Gastroesophageal sphincter (tissue), 4 donors: ENCODE measurements around the gene CTNNA1. TPM values are rescaled to one million over a fixed set of nuclear protein-coding genes. Genes with fewer than 3 reads are reported as not detected.

Source experiments
- ATAC-seq: fragments of 150-250 bp; one replicate; pipeline ENCODE4 v1.9.1; 2016; ENCODE audit warnings: mild to moderate bottlenecking, moderate library complexity
- H3K27ac ChIP-seq, 4 donors: fragments of 200-600 bp; sonication (generic) in 3 of 4; 1 replicate in 3 of 4; 2 replicates in 1 of 4; pipeline ENCODE4 v1.5.1; 2016 to 2019
- H3K27me3 ChIP-seq: fragments of 200-600 bp; sonication (generic); one replicate; pipeline ENCODE4 v1.5.1; 2019
- H3K36me3 ChIP-seq, 2 donors: fragments of 200-600 bp; sonication (generic); one replicate each; pipeline ENCODE4 v1.5.1; 2019; ENCODE audit warnings: control low read depth in 1 of 2
- H3K4me1 ChIP-seq, 3 donors: fragments of 200-600 bp; sonication (generic); 1 replicate in 2 of 3; 2 replicates in 1 of 3; pipeline ENCODE4 v1.5.1; 2016 to 2019; ENCODE audit warnings: control low read depth in 2 of 3
- H3K4me3 ChIP-seq, 2 donors: fragments of 200-600 bp; sonication (generic); one replicate each; pipeline ENCODE4 v1.5.1; 2019; ENCODE audit warnings: mild to moderate bottlenecking in 1 of 2, moderate library complexity in 1 of 2
- H3K9me3 ChIP-seq, 3 donors: fragments of 200-600 bp; sonication (generic); one replicate each; pipeline ENCODE4 v1.5.1; 2017 to 2019; ENCODE audit warnings: control low read depth in 2 of 3
- CTCF ChIP-seq, 4 experiments: fragments of 200-600 bp in 2 of 4; fragments of 450-650 bp in 2 of 4; sonication (generic) in 1 of 4; IDR thresholded peaks; one replicate each; pipeline ENCODE4 v1.5.1; 2017 to 2019; ENCODE audit warnings: antibody characterized with exemption in 4 of 4, mild to moderate bottlenecking in 2 of 4, moderate library complexity in 2 of 4
- EP300 ChIP-seq: sonication (generic); formaldehyde crosslinking; IDR thresholded peaks from one replicate; pipeline ENCODE4 v1.6.1; 2017; ENCODE audit warnings: antibody characterized with exemption, mild to moderate bottlenecking
- POLR2A ChIP-seq, 2 donors: fragments of 450-650 bp; IDR thresholded peaks; one replicate each; pipeline ENCODE4 v1.6.1; 2017; ENCODE audit warnings: antibody characterized with exemption in 2 of 2, mild to moderate bottlenecking in 2 of 2, moderate library complexity in 1 of 2
- POLR2AphosphoS5 ChIP-seq: sonication (generic); formaldehyde crosslinking; IDR thresholded peaks from one replicate; pipeline ENCODE4 v1.6.1; 2017; ENCODE audit warnings: antibody characterized with exemption
- WGBS, 2 donors: methylation state at CpG; one replicate each; pipeline ENCODE4 v1.1.5; 2018; ENCODE audit warnings: low coverage in 1 of 2; 5-methylcytosine and 5-hydroxymethylcytosine counted together
- total RNA-seq, 4 donors: library from RNA; depleted of rRNA; stranded (reverse); fragments of >200 nt; gene quantifications; one replicate each; pipeline ENCODE4 v1.1.0, GENCODE V29; 2016

The CTNNA1 gene
- total RNA-seq, 4 donors from 2014 or later: 289 to 425 (median 365) TPM

- peaks cover 5 to 60% (median 38%) of the 10 kb centered on the region in 3 donors for H3K4me1 ChIP-seq
Observed at GRCh38 chr5:138954257-138955012, 201.2 kb downstream of the CTNNA1 start.

GRCh38 chr5:138955013-138955660 is 201.9 kb downstream of the CTNNA1 start:
- peak overlapping the region in 3 of 4 donors; percentile 49 to 77 (median 72) for H3K27ac ChIP-seq
- H3K36me3 ChIP-seq: peaks cover 0 to 3% of the 10 kb centered on the region in 2 donors
- H3K4me1 ChIP-seq: peaks cover 5 to 56% (median 38%) of the 10 kb centered on the region in 3 donors
- no peak for ATAC-seq
- no peaks in the 10 kb centered on the region for H3K9me3 ChIP-seq
- H3K4me3 ChIP-seq: no peak overlapping the region
- 0 to 33% methylated on average over 1 to 3 of the region's 12 CpGs for WGBS, 2 donors
- H3K27me3 ChIP-seq: no peaks in the 10 kb centered on the region
- TF ChIP-seq POLR2A (IDR thresholded peaks at IDR 0.05) (no peak), EP300 (no peak), CTCF (IDR thresholded peaks at IDR 0.05) (no peak), POLR2AphosphoS5 (no peak)

More at GRCh38 chr5:138954257-138955012, 201.2 kb downstream of the CTNNA1 start:
- peaks cover 0 to 3% of the 10 kb centered on the region in 2 donors for H3K36me3 ChIP-seq
- H3K9me3 ChIP-seq: no peaks in the 10 kb centered on the region
- 84% methylated on average over 2 of the region's 4 CpGs; no CpG with 5 or more reads in 1 of the 2 donors for WGBS, 2 donors
- H3K4me3 ChIP-seq: no peak overlapping the region
- no peak for ATAC-seq
- H3K27me3 ChIP-seq: no peaks in the 10 kb centered on the region
- H3K27ac ChIP-seq: peak overlapping the region; percentile 0 to 77 (median 74)
- no peak for TF ChIP-seq POLR2A (IDR thresholded peaks at IDR 0.05)
- no peak for TF ChIP-seq EP300
- TF ChIP-seq POLR2AphosphoS5: no peak
- TF ChIP-seq CTCF (IDR thresholded peaks at IDR 0.05): no peak

- WGBS, 2 donors: 70 to 80% methylated on average over 2 to 9 of the region's 9 CpGs
- TF ChIP-seq POLR2AphosphoS5 (no peak), CTCF (IDR thresholded peaks at IDR 0.05) (no peak), EP300 (no peak), POLR2A (IDR thresholded peaks at IDR 0.05) (no peak)
- no peak for ATAC-seq
- Histone ChIP-seq H3K36me3 (peaks cover 0 to 3% of the 10 kb centered on the region in 2 donors), H3K4me1 (peaks cover 5 to 55% (median 38%) of the 10 kb centered on the region in 3 donors), H3K27me3 (no peaks in the 10 kb centered on the region), H3K9me3 (no peaks in the 10 kb centered on the region), H3K27ac (peak overlapping the region in 2 of 4 donors; percentile 72 to 77), H3K4me3 (no peak overlapping the region)
Observed at GRCh38 chr5:138955671-138956295, 202.6 kb downstream of the CTNNA1 start.

GRCh38 chr5:138956801-138957200 is 203.6 kb downstream of the CTNNA1 start:
- ATAC-seq: no peak
- Histone ChIP-seq H3K36me3 (peaks cover 0 to under 1% of the 10 kb centered on the region in 2 donors), H3K4me3 (no peak overlapping the region), H3K4me1 (peaks cover 5 to 44% (median 38%) of the 10 kb centered on the region in 3 donors), H3K27me3 (no peaks in the 10 kb centered on the region), H3K27ac (no peak overlapping the region), H3K9me3 (no peaks in the 10 kb centered on the region)
- TF ChIP-seq CTCF (IDR thresholded peaks at IDR 0.05) (no peak), POLR2AphosphoS5 (no peak), POLR2A (IDR thresholded peaks at IDR 0.05) (no peak), EP300 (no peak)
- 100% methylated on average over 1 of the region's 1 CpG; no CpG with 5 or more reads in 1 of the 2 donors for WGBS, 2 donors
